ENCODE results near the gene RPS3. TPM values are rescaled to one million over a fixed set of nuclear protein-coding genes. Genes with fewer than 3 reads are reported as not detected.

The RPS3 gene
- total and polyA plus RNA-seq, 2 of the 13 experiments (the other 11 are each of a cell fraction or from before 2014, with no cell fraction given): 2,143 to 3,616 TPM

DNA sequence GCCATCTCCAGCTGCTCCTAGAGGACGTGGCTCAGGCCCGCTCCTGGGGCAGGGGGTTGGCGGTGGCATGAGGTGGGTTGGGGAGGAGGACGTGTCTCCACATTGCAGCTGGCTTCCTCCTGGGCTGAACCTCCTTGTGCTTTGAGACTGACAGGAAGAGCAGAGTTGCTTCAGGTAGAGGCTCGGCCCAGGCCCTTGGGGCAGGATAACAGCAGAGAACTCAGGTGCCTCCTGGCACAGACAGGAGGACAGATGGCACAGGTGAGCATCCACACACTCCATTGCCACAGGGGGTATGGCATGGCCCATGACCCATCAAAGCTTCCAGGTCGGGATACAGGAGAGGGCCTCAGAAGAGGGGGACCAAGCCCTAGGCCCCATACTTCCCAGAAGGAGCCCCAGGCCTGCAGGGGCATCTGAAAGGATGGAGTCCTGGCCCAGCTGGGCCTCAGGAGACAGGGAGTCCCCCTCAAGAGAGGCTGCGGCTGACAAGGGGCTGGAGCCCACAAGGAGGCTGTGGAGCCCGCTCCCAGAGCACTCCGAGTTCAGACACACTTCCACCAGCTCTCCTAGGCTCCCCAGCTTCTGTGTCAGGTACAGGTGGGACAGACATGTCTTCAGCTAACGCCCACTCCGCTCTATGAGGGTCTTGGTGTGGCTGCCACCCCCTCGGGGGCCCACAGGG lies 35.7 kb downstream of the RPS3 start:
- CTCF ChIA-PET (ENCODE audit: low intra/inter-chr PET ratio, low total read pairs): no interaction called here
- H3K4me3 ChIP-seq (replicated peaks in 1 of 3; ENCODE audit: insufficient read depth in 1 of 3, low read depth in 2 of 3, low read length in 3 of 3): no peak overlapping the region
- H3K9me3 ChIP-seq (ENCODE audit: low read length): no peaks in the 10 kb centered on the region
- in situ Hi-C loops (cut with HindIII; ENCODE audit: extremely low pct_ligation_motif_present, low pct_unique_long_range_greater_than_20kb): no loop called here
- DNase-seq (ENCODE audit: low spot score): no peak
- WGBS (ENCODE audit: low lambda C conversion rate): 100% methylated on average over 6 of the region's 12 CpGs
- intact Hi-C loops (cut with micrococcal nuclease; ENCODE audit: unreplicated experiment): no loop called here
- no peak for TF ChIP-seq PHB2 (IDR thresholded peaks at IDR 0.05; ENCODE audit: partially characterized antibody)
- no peak for TF ChIP-seq RFX1 (IDR thresholded peaks at IDR 0.05)
- TF ChIP-seq ZNF781 (CRISPR knock-in tag; IDR thresholded peaks at IDR 0.05; ENCODE audit: borderline replicate concordance, not compliant biosample characterization): no peak
- TF ChIP-seq SP5 (CRISPR knock-in tag; IDR thresholded peaks at IDR 0.05; ENCODE audit: borderline replicate concordance, low read depth): no peak
- TF ChIP-seq KDM1A (CRISPR knock-in tag; IDR thresholded peaks at IDR 0.05): no peak
- TF ChIP-seq, protein P1, sequence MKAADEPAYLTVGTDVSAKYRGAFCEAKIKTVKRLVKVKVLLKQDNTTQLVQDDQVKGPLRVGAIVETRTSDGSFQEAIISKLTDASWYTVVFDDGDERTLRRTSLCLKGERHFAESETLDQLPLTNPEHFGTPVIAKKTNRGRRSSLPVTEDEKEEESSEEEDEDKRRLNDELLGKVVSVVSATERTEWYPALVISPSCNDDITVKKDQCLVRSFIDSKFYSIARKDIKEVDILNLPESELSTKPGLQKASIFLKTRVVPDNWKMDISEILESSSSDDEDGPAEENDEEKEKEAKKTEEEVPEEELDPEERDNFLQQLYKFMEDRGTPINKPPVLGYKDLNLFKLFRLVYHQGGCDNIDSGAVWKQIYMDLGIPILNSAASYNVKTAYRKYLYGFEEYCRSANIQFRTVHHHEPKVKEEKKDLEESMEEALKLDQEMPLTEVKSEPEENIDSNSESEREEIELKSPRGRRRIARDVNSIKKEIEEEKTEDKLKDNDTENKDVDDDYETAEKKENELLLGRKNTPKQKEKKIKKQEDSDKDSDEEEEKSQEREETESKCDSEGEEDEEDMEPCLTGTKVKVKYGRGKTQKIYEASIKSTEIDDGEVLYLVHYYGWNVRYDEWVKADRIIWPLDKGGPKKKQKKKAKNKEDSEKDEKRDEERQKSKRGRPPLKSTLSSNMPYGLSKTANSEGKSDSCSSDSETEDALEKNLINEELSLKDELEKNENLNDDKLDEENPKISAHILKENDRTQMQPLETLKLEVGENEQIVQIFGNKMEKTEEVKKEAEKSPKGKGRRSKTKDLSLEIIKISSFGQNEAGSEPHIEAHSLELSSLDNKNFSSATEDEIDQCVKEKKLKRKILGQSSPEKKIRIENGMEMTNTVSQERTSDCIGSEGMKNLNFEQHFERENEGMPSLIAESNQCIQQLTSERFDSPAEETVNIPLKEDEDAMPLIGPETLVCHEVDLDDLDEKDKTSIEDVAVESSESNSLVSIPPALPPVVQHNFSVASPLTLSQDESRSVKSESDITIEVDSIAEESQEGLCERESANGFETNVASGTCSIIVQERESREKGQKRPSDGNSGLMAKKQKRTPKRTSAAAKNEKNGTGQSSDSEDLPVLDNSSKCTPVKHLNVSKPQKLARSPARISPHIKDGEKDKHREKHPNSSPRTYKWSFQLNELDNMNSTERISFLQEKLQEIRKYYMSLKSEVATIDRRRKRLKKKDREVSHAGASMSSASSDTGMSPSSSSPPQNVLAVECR (CRISPR knock-in tag; IDR thresholded peaks at IDR 0.05; ENCODE audit: borderline replicate concordance): no peak
- H4K20me1 ChIP-seq (ENCODE audit: insufficient read depth, low read length): no peaks in the 10 kb centered on the region
- no peak for FAIRE-seq
- H3K9ac ChIP-seq (ENCODE audit: insufficient read depth, low read depth, low read length): no peak overlapping the region
- no TSS peak for BruUV-seq (replicated peaks)
- H3K27me3 ChIP-seq (ENCODE audit: control insufficient read depth in 1 of 2, insufficient read depth in 2 of 2, low read length in 2 of 2): peaks cover 3 to 17% of the 10 kb centered on the region in 2 experiments; a peak in 4 of 5 replicates
- H3K36me3 ChIP-seq (replicated peaks in 1 of 2; ENCODE audit: control insufficient read depth in 1 of 2, insufficient read depth in 2 of 2, low read length in 2 of 2): peaks cover 5 to 31% of the 10 kb centered on the region in 2 experiments; a peak in 2 of 5 replicates
- H3K4me1 ChIP-seq (ENCODE audit: insufficient read depth, low read length): peaks cover 29% of the 10 kb centered on the region
- H3K27ac ChIP-seq (ENCODE audit: extremely low read length, insufficient read depth, low read length): no peak overlapping the region
- ATAC-seq: no peak
- POLR2A ChIA-PET: no interaction called here
- no peaks in the 10 kb centered on the region for H3K79me2 ChIP-seq (ENCODE audit: insufficient read depth, low read length)
- no peak overlapping the region for H2AFZ ChIP-seq (ENCODE audit: low read length)
- no peak overlapping the region for H3K4me2 ChIP-seq (ENCODE audit: low read depth, low read length)

All from HepG2 (cell line).